ENCODE measurements around the gene SLCO4A1.

Gene SLCO4A1

DNA sequence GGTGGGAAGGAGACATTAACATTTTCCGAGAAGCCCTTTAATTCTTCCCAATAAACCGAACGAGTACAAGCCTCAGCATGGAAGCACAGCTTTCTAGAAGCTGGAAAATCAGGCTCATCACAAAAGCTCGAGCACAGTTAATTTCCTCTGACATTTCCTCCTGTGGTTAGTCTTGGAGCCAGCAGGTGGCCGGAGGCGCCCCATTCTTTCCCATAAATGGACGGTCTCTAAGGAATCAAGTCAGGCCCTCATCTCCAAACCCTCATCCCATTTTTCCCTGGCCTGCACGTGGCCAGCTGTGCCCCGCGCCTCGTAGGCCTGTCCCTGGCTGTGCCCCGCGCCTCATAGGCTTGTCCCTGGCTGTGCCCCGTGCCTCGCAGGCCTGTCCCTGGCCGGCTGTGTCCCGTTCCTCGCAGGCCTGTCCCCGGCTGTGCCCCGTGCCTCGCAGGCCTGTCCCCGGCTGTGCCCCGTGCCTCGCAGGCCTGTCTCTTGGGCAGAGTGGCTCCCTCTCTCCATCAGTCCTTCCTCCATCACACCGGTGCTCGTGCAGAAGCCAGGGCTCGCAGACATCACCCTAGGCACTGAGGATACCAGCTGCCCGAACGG is 46.7 kb downstream of the SLCO4A1 start:
- DNase-seq: no peak

GRCh38 chr20:62689861-62690260 is 47.6 kb downstream of the SLCO4A1 start:
- no peak for DNase-seq

DNA sequence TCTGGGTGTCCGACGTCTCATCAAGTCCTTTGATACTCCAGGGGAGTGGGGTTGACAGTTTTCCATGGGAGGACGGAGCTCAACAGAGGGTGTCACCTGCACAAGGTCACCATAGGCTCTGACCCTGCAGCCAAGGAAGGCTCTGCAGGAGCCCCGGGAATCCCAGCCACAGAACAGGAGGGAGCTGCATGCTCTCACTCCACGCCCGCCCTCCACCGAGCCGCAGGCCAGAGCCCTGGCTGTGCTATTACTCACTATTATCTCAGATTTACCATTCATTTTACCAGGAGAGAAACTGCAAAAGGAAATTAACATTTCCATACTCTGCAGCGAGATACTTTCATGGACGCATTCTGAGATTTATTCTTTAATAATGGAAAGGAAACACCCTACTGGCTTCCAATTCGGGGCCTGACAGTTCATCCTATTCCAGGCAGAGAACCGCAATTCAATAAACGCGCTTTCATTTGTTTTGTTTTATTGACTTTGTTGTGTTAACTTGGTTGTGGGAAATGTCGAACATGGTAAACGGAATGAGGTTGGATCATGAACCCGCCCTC is 48.0 kb downstream of the SLCO4A1 start:
- DNase-seq: no peak

- DNase-seq: no peak
Measured at GRCh38 chr20:62691487-62691886, 49.2 kb downstream of the SLCO4A1 start.

- DNase-seq: no peak
Measured at GRCh38 chr20:62692176-62692575, 49.9 kb downstream of the SLCO4A1 start.

DNA sequence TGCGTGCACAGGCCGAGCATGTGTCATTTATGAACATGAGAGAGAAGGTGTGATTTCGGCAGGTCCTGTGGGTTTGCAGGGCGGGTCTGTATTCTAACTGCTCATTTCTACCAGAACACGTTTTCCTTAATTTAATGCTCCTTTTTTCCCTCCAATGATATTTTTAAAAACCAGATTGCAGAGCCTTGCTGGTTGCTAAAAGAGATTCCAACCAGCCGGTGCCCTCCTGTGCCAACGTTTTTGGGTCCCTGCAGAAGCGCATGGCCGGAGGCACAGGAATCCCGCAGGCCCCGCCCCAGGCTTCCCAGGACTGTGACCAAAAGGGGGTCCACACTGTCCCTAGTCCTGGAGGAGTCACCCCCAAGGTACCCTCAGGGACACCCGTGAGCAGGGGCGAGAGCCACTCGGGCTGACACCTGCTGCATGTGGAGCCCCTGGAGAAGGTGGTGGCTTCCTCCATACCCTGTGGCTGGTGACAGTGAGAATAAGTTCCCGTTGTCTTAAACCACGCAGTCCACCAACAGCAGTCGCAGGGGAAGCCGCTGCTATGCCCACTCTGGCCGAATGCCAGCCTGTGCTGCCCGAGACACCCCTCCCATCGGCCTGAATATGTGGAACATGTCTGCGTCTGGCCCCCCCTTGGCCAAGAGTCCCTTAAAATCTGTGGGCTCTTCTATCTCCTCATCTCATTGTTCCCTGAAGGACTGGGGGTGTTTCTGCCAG is 50.7 kb downstream of the SLCO4A1 start:
- no peak for DNase-seq

- DNase-seq: no peak
Measured at GRCh38 chr20:62693524-62693922, 51.2 kb downstream of the SLCO4A1 start.

DNA sequence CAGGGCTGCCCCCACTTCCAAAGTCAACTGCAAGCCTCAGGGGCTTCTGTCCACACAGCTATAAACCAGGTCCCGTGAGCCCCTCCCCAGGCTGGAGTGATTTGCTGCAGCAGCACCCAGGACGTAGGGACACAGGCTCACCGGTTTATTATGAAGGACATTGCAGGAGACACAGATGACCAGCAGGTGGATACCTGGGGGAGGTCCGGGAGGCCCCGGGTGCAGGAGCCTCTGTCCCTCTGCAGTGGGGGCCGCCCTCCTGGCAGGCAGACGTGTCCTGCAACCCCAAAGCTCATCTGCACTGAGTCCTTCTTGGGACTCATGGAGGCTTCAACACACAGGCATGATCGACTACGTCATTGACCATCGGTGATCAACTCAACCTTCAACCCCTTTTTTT is 51.8 kb downstream of the SLCO4A1 start:
- no peak for DNase-seq

DNA sequence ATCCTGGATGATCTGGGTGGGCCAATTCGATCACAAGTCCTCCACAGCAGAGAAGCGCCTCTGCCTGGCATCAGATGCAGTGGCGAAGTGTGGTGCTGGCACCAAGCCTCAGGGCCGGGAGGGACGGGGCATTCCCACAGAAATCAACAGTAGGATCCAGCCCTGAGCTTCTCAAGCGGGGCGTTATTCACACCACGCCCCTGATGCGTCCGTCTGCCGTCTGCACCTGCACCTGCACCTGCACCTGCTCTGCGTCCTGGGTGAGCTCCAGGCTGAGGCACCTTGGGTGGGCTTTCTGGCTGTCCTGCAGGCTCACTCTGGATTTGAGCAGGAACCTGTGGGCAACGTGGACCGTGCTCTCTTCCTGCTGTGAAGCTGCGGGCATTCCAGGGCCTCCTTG is 52.6 kb downstream of the SLCO4A1 start:
- no peak for DNase-seq

- no peak for DNase-seq
Measured at GRCh38 chr20:62695448-62696414, 53.4 kb downstream of the SLCO4A1 start.

DNA sequence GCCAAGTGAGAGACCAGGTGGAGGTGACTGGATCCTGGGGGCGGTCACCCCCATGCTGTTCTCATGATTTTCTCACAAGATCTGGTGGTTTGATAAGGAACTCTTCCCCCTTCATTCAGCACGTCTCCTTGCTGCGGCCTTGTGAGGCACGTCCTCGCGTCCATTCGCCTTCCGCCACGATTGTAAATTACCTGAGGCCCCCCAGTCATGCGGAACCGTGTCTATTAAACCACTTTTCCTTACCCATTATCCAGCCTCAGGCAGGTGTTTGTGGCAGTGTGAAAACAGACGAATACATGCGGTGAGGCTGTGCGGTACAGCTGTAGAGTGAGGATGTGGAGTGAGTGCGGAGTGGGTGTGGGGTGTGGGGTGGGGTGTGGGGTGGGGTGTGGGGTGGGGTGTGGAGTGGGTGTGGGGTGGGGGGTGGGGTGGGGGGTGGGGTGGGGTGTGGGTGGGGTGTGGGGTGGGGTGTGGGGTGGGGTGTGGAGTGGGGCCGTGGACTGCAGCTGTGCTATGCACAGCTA is 54.2 kb downstream of the SLCO4A1 start:
- no peak for DNase-seq

DNA sequence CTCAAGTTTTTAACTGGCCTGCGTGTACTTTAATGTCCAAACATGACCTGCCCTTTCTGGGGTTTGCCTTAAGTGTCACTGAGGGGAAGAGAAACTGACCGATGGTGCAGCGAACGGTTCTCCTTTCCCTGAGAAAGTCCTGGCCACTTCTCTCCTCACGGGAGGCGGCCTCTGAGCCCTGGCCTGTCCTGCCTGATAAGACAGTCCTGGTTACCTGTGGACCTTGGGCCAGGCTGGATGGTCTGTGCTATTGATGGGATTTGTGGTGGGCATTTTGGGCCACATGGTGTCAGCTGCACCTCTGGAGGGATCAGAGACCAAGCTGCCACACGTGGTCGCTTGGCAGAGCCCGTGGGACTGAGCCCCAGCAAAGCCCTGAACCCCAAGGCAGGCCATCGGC is 54.7 kb downstream of the SLCO4A1 start:
- no peak for DNase-seq

- DNase-seq: no peak
Measured at GRCh38 chr20:62697468-62697912, 55.2 kb downstream of the SLCO4A1 start.

DNA sequence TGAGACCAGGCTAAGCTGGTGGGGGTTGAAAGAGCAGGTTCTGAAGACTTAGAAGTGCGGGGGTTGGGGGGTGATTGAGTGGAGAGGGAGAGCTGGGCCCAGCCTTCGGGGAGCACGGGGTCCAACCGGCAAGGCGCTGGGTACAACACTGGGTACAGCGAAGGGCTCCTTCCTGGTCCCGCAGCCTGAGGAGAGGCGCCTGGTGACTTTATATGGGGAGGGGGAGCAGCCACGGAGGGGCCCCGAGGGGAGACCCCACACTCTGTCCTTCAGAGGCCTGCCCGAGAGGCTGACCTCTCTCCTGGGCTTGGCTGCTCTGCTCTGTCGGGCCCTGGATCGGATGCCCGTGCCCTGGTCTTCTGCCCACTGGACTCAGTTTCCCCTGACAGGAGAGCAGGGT is 55.9 kb downstream of the SLCO4A1 start:
- no peak for DNase-seq

DNA sequence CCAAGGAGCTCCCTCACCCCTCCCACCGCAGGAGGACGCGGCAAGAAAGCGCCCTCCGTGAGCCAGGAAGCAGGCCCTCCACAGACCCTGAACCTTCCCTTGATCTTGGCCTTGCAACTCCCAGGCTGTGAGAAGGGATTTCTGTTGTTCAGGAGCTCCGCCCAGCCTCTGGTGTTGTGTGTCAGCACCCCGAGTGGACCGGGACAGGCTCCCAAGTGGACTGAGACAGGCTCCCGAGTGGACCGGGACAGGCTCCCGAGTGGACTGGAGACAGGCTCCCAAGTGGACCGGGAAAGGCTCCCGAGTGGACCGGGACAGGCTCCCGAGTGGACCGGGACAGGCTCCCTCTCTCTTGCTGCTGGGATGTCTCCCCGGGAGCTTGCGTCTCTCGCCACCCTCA is 57.0 kb downstream of the SLCO4A1 start:
- DNase-seq: no peak

GRCh38 chr20:62699741-62700140 is 57.4 kb downstream of the SLCO4A1 start:
- DNase-seq: no peak

GRCh38 chr20:62700261-62700930 is 58.1 kb downstream of the SLCO4A1 start:
- DNase-seq: no peak

GRCh38 chr20:62701161-62702012 is 59.1 kb downstream of the SLCO4A1 start:
- no peak for DNase-seq

DNA sequence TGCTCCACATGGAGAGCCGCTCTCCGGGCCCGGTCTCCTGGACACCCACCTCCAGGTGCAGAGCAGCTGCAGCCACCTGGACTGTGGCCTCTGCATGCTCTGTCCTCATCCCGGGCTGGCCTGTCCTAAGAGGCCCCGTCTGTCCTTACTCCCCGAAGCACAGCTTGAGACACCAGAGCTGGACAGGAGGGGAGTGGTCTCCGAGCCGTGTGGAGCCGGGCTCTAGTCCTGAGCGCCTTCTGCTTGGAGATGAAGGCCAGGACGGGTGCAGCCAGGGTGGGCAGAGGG is 59.7 kb downstream of the SLCO4A1 start:
- DNase-seq: no peak

DNA sequence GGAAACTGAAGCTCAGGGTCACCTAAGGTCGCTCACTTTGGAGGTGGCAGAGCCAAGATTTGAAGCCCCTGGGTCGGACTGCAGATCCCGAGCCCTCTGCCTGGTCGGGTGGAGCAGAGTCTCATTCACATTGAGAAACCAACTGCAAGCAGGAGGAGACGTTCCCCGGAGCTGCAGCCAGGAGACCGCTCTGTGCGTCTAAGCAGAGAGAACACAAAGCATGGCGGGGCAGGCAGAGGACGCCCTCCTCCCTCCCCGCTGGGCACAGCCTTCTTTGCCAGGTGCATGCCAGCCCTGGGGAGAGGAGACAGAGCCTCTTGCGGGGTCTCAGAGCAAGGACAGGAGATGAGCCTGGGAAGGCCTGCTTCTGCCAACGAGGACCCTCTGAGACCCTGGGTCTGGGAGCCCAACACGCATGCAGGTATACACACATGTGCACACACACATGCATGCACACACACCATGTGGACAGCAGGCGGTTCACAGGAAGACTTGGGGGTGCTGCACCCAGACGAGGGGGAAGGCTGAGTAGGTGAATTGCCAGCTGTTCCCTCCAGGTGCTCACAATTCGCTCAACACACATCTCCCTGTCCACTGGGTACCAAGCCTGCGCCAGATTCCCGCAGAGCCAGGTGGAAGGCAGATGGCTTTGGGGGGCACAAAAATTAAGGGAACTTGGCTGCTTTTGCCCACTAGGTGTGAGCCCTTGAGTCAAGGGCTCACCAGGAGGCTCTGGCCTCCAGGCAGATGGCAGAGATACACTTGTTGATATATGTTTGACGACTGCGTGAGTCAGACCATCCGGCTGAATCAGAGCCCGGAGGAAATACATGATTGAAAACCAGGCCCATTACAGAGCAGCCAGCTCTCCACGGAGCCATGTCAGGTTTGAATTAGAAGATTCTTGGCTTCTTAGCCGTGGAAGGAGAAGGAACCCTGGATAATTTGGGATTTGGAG is 60.9 kb downstream of the SLCO4A1 start:
- DNase-seq: peak; percentile 14

- DNase-seq: no peak
Measured at GRCh38 chr20:62703853-62704228, 61.5 kb downstream of the SLCO4A1 start.

Measured in NCI-H446 treated with DMSO at 0.1 percent for 48 hours (cell line).